Calu3 (cell line): ENCODE measurements around the gene SPATC1L. TPM values are rescaled to one million over a fixed set of nuclear protein-coding genes. Genes with fewer than 3 reads are reported as not detected.

Source experiments
- BruUV-seq: library from RNA; stranded (reverse); fragments of 400-500 nt; replicated peaks from 2 replicates; lab custom pipeline; 2021; lab: Mats Ljungman, UMichigan
- CTCF ChIA-PET: fragments of 300-600 bp; sonication (Branson Sonifier 250); formaldehyde crosslinking; loops from one replicate; lab custom pipeline; 2022; ENCODE audit warnings: antibody characterized with exemption; lab: Charles Lee
- DNase-seq: peaks from one replicate; pipeline ENCODE4 v3.0.0; 2022
- H3K27ac Mint-ChIP-seq: one replicate; pipeline ENCODE4 v1.8.0; 2022; ENCODE audit warnings: mixed read lengths; ENCODE audit not compliant: unreplicated experiment
- H3K27me3 Mint-ChIP-seq: one replicate; pipeline ENCODE4 v1.8.0; 2022; ENCODE audit warnings: mixed read lengths; ENCODE audit not compliant: unreplicated experiment
- H3K36me3 Mint-ChIP-seq: one replicate; pipeline ENCODE4 v1.8.0; 2022; ENCODE audit warnings: mild to moderate bottlenecking, moderate library complexity, mixed read lengths; ENCODE audit not compliant: insufficient read depth, unreplicated experiment
- H3K4me1 Mint-ChIP-seq: one replicate; pipeline ENCODE4 v1.8.0; 2022; ENCODE audit warnings: mild to moderate bottlenecking, low read depth, mixed read lengths; ENCODE audit not compliant: unreplicated experiment
- H3K4me3 Mint-ChIP-seq: one replicate; pipeline ENCODE4 v1.8.0; 2022; ENCODE audit warnings: mild to moderate bottlenecking, low read depth, moderate library complexity, mixed read lengths; ENCODE audit not compliant: unreplicated experiment
- H3K9me3 Mint-ChIP-seq: one replicate; pipeline ENCODE4 v1.8.0; 2022; ENCODE audit warnings: low read depth, mixed read lengths; ENCODE audit not compliant: unreplicated experiment
- intact Hi-C: fragments of 100-400 bp; cut with micrococcal nuclease; formaldehyde crosslinking; loops from one replicate; pipeline ENCODE4 v1.10.0; 2022; ENCODE audit not compliant: unreplicated experiment
- total RNA-seq: library from RNA; stranded (reverse); gene quantifications from 2 replicates; pipeline ENCODE4 v1.2.3, GENCODE V29; 2022
- TF ChIP-seq, protein P1 (sequence below): fragments of 200-600 bp; IDR thresholded peaks from one replicate; pipeline ENCODE4 v1.8.0; 2022; ENCODE audit warnings: antibody characterized with exemption; ENCODE audit not compliant: unreplicated experiment

Gene SPATC1L
- total RNA-seq, 1 experiment from 2014 or later: 4.4 TPM

DNA sequence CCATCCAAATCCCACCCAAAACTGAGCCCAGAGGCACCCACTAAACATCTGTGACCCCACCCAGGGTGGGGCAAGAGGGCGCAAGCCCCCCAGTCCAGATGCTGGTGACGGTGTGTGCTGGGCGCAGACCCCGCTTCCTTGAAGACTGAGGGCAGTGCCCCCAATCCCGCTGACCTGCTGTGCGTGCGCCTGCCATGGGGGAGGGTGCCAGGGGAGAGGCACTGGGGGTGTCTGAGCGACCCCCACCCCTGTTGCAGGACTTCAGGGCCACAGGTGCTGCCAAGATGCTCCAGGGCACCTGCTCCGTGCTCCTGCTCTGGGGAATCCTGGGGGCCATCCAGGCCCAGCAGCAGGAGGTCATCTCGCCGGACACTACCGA is 73.1 kb downstream of the SPATC1L start:
- BruUV-seq: no TSS peak
- Mint-ChIP-seq H3K4me1 (no peaks in the 10 kb centered on the region), H3K4me3 (no peak overlapping the region), H3K9me3 (no peaks in the 10 kb centered on the region), H3K27me3 (no peaks in the 10 kb centered on the region), H3K36me3 (no peaks in the 10 kb centered on the region), H3K27ac (no peak overlapping the region)
- intact Hi-C loops: no loop called here
- CTCF ChIA-PET: no interaction called here
- TF ChIP-seq, protein P1, sequence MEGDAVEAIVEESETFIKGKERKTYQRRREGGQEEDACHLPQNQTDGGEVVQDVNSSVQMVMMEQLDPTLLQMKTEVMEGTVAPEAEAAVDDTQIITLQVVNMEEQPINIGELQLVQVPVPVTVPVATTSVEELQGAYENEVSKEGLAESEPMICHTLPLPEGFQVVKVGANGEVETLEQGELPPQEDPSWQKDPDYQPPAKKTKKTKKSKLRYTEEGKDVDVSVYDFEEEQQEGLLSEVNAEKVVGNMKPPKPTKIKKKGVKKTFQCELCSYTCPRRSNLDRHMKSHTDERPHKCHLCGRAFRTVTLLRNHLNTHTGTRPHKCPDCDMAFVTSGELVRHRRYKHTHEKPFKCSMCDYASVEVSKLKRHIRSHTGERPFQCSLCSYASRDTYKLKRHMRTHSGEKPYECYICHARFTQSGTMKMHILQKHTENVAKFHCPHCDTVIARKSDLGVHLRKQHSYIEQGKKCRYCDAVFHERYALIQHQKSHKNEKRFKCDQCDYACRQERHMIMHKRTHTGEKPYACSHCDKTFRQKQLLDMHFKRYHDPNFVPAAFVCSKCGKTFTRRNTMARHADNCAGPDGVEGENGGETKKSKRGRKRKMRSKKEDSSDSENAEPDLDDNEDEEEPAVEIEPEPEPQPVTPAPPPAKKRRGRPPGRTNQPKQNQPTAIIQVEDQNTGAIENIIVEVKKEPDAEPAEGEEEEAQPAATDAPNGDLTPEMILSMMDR: no peak
- DNase-seq: no peak

Other genes starting within 250 kb of the SPATC1L start
- gene COL6A1, start 202.7 kb downstream of the SPATC1L start, total RNA-seq: 17.8 and 18.5 TPM in 2 replicates
- 3.4 and 3.8 TPM in 2 replicates for gene COL6A2, start 86.3 kb downstream of the SPATC1L start, total RNA-seq
- 0.31 and 1.3 TPM in 2 replicates for gene FTCD, start 28.9 kb downstream of the SPATC1L start, total RNA-seq
- 53.3 and 55.1 TPM in 2 replicates for gene LSS, start 44.3 kb upstream of the SPATC1L start, total RNA-seq
- gene MCM3AP, start 101.2 kb upstream of the SPATC1L start, total RNA-seq: 64.1 and 66.5 TPM in 2 replicates
- gene YBEY, start 101.9 kb upstream of the SPATC1L start, total RNA-seq: 10.4 and 11.3 TPM in 2 replicates
- gene C21orf58, start 139.4 kb upstream of the SPATC1L start, total RNA-seq: 23.4 and 28.2 TPM in 2 replicates
- 32.2 and 34.3 TPM in 2 replicates for gene PCNT, start 139.7 kb upstream of the SPATC1L start, total RNA-seq